SK-N-MC (cell line): Measurements from ENCODE around the gene CMTR1.

Experiments
- DNase-seq: peaks from one replicate; pipeline ENCODE4 v3.0.0-alpha.2; 2011; ENCODE audit warnings: low read depth, low spot score
- H3K27ac ChIP-seq: fragments of 200-600 bp; sonication (generic); 2 replicates; pipeline ENCODE4 v1.5.1; 2016; ENCODE audit warnings: mixed run types
- H3K36me3 ChIP-seq: fragments of 200-600 bp; sonication (generic); 2 replicates; pipeline ENCODE4 v1.6.1; 2017; ENCODE audit warnings: antibody characterized with exemption, low read length, mixed read lengths; ENCODE audit not compliant: insufficient read depth
- H3K4me3 ChIP-seq: fragments of 200-600 bp; sonication (generic); 2 replicates; pipeline ENCODE4 v1.5.1; 2016
- H3K9ac ChIP-seq: fragments of 200-600 bp; sonication (generic); 2 replicates; pipeline ENCODE4 v1.8.0; 2017; ENCODE audit warnings: mixed run types, mixed read lengths; ENCODE audit not compliant: insufficient read length
- H3K9me3 ChIP-seq: fragments of 200-600 bp; sonication (generic); 2 replicates; pipeline ENCODE4 v1.6.1; 2017; ENCODE audit warnings: low read depth, mild to moderate bottlenecking, antibody characterized with exemption, low read length, moderate library complexity, mixed read lengths
- EZH2 ChIP-seq: fragments of 200-600 bp; sonication (generic); IDR thresholded peaks from one replicate; pipeline ENCODE4 v1.6.1; 2017; ENCODE audit warnings: antibody characterized with exemption
- FOXP2 ChIP-seq: optimal IDR thresholded peaks from 2 replicates; pipeline ENCODE3; 2011; ENCODE audit warnings: mild to moderate bottlenecking, moderate library complexity; ENCODE audit not compliant: insufficient read depth; ENCODE audit errors: extremely low read length, control extremely low read depth
- POLR2AphosphoS5 ChIP-seq: IDR thresholded peaks from 2 replicates; pipeline ENCODE4 v1.6.1; 2012; ENCODE audit warnings: mild to moderate bottlenecking, low read depth, low read length, borderline replicate concordance

CMTR1 gene, protein sequence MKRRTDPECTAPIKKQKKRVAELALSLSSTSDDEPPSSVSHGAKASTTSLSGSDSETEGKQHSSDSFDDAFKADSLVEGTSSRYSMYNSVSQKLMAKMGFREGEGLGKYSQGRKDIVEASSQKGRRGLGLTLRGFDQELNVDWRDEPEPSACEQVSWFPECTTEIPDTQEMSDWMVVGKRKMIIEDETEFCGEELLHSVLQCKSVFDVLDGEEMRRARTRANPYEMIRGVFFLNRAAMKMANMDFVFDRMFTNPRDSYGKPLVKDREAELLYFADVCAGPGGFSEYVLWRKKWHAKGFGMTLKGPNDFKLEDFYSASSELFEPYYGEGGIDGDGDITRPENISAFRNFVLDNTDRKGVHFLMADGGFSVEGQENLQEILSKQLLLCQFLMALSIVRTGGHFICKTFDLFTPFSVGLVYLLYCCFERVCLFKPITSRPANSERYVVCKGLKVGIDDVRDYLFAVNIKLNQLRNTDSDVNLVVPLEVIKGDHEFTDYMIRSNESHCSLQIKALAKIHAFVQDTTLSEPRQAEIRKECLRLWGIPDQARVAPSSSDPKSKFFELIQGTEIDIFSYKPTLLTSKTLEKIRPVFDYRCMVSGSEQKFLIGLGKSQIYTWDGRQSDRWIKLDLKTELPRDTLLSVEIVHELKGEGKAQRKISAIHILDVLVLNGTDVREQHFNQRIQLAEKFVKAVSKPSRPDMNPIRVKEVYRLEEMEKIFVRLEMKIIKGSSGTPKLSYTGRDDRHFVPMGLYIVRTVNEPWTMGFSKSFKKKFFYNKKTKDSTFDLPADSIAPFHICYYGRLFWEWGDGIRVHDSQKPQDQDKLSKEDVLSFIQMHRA

DNA sequence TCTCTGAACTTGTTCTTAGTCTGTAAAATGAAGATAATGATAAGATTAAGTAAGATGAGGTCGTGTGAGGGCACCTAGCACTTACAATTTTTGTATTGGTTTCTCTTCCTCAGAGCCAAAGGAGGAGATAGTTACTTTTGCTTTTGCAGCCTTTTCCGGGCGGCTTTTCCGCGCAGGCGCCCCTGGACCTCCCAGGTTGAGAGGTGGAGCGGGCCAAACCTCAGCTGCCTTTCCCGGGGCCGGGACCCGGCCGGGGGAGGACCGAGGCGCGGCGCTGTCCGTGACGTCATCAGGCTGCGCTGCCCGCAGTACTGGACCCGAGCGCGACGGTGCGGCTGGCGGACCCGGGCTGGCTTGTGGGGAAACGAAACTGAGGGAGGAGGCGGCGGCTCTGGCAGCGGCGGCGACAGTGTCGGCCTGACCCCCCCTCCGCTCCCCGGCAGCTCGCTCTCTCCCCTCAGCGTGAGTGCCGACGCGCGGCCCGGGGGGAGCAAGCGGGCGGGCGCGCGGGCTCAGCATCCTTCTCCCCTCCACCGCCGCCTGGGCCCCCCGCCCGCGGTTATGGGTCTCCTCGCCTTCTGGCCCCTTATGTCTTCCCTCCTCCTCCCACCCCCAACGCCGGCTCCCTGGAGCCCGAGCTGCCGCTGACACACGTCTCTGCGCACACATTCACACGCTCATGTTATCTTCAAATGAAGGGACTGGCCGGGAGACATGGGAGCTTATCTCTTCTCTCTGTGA lies at the start of gene CMTR1:
Gene CMTR1 (plus strand): TSS at position 306 of the 741 bp plus-strand sequence. CDS start 2,409 bp downstream, outside the sequence.
- TF ChIP-seq EZH2 (no peak), POLR2AphosphoS5 (peak; percentile 93), FOXP2 (no peak)
- Histone ChIP-seq H3K27ac (peak within 1 kb of the TSS; percentile 19; the same call in 1 of the 2 replicates), H3K9ac (peak within 1 kb of the TSS; percentile 83), H3K4me3 (peak within 1 kb of the TSS; percentile 90), H3K9me3 (no peaks in the 10 kb centered on the region), H3K36me3 (peaks cover 21% of the 10 kb centered on the region; the same call in 1 of the 2 replicates)
- DNase-seq, result peak; percentile 3

DNA sequence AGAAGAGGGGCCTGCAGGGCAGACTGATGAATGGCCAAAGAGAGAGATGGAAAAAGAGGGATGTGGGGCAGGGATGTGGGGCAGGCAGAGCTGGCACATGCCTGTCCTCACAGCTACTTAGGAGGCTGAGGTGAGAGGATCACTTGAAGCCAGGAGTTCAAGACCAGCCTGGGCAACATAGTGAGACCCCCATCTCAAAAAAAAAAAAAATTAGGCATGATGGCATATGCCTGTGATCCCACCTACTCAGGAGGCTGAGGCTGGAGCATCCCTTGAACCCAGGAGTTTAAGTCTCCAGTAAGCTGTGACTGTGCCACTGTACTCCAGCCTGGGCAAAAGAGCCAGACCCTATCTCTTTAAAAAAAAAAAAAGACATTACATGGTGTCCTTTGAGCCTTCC lies 44.4 kb upstream of the CMTR1 start:
- H3K9me3 ChIP-seq, result no peaks in the 10 kb centered on the region
- DNase-seq, result no peak
- H3K9ac ChIP-seq, result no peak overlapping the region
- no peak for TF ChIP-seq POLR2AphosphoS5
- no peak for TF ChIP-seq EZH2
- no peak for TF ChIP-seq FOXP2
- no peak overlapping the region for H3K4me3 ChIP-seq
- H3K27ac ChIP-seq, result no peak overlapping the region
- H3K36me3 ChIP-seq, result peaks cover 15% of the 10 kb centered on the region; the same call in 1 of the 2 replicates

DNA sequence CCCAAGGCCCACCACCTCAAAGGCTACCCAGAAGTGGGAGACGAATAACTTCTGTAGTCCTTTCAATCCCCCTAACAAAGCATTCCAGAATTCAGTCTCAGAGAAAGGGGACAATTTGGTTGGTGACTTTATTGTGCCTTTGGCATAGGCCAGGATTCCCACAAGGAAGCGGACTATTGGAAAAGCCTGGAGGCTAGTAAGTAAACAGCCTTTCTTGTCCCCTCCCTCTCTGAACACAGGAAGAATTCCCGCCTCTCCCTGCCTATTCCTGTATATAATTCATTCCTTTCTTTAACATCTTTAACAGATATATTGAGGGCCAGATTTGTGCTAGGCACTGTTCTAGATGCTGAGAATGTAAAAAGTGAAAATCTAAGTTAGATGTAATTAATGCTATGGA lies 43.2 kb upstream of the CMTR1 start:
- Histone ChIP-seq H3K36me3 (peaks cover 15% of the 10 kb centered on the region; the same call in 1 of the 2 replicates), H3K9ac (no peak overlapping the region), H3K9me3 (no peaks in the 10 kb centered on the region), H3K27ac (no peak overlapping the region), H3K4me3 (no peak overlapping the region)
- no peak for TF ChIP-seq POLR2AphosphoS5
- no peak for TF ChIP-seq EZH2
- no peak for TF ChIP-seq FOXP2
- no peak for DNase-seq

DNA sequence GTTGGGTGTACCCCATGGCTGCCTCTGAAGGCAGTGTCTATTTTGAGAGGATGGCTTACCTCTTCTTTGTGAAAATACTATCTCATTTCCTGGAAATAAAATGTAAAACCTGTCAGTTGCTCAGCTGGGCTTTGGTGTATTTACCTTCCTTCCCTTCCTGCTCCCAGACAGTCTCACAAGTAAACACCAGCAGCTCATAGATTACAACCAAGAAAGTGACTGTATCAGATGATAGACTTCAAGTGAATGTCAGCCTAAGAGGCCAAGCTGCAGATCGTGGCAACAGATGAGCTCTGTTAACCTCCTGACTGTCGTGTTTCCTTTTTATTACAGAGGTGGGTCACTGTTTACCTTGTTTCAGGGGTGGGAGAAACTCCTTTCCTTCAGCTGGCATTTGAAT lies 41.9 kb upstream of the CMTR1 start:
- no peak for TF ChIP-seq EZH2
- no peak for TF ChIP-seq FOXP2
- TF ChIP-seq POLR2AphosphoS5, result no peak
- peaks cover 15% of the 10 kb centered on the region; the same call in 1 of the 2 replicates for H3K36me3 ChIP-seq
- H3K4me3 ChIP-seq, result no peak overlapping the region
- no peak overlapping the region for H3K27ac ChIP-seq
- H3K9me3 ChIP-seq, result no peaks in the 10 kb centered on the region
- no peak for DNase-seq
- H3K9ac ChIP-seq, result no peak overlapping the region

DNA sequence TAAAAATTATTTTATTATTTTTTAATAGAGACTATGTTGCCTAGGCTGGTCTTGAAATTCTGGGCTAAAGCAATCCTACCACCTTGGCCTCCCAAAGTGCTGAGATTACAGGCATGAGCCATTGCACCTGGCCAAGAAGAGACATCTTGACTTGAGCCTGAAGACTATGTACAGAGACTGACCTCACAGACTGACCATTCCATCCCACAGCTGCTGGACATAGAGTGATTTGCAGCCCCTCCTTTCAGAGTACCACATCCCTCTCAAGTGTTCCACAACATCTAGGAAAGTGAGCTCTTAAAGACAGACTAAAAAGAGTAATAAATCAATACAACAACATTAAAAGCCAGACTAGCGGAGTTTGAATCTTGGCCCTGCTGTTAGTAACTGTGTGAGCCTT lies 40.2 kb upstream of the CMTR1 start:
- H3K36me3 ChIP-seq, result peaks cover 15% of the 10 kb centered on the region; the same call in 1 of the 2 replicates
- DNase-seq, result no peak
- no peaks in the 10 kb centered on the region for H3K9me3 ChIP-seq
- no peak overlapping the region for H3K9ac ChIP-seq
- no peak overlapping the region for H3K27ac ChIP-seq
- TF ChIP-seq POLR2AphosphoS5 (no peak), EZH2 (no peak)
- no peak overlapping the region for H3K4me3 ChIP-seq

DNA sequence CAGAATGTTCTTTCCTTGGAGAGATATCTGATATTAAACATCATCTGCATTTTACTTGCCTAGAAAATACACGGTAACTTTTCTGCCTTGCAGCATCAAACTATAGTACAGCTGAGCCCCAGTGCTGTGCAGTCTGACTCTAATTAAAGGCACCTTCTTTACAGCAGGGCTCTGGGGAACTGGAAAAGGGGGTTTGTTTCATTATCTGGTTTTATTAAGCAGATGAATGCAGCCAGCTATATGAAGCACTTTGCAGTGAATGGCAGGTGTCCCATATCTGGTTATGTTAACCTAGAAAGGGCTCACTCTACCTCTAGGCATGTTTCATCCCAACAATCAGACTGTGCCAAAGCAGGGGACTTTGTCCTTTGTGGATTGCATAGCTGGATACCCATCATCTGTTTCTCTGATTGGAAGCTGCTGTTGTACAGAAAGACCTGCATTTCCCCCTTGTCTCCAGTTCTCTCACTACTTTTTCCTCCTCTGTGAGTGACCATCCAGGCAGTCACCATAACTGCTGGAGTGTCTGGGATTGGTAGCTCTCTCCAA lies 39.6 kb upstream of the CMTR1 start:
- H3K4me3 ChIP-seq, result no peak overlapping the region
- no peak overlapping the region for H3K27ac ChIP-seq
- H3K36me3 ChIP-seq, result peaks cover 15% of the 10 kb centered on the region; the same call in 1 of the 2 replicates
- no peaks in the 10 kb centered on the region for H3K9me3 ChIP-seq
- no peak for DNase-seq
- H3K9ac ChIP-seq, result no peak overlapping the region
- no peak for TF ChIP-seq POLR2AphosphoS5
- TF ChIP-seq EZH2, result no peak
- no peak for TF ChIP-seq FOXP2

DNA sequence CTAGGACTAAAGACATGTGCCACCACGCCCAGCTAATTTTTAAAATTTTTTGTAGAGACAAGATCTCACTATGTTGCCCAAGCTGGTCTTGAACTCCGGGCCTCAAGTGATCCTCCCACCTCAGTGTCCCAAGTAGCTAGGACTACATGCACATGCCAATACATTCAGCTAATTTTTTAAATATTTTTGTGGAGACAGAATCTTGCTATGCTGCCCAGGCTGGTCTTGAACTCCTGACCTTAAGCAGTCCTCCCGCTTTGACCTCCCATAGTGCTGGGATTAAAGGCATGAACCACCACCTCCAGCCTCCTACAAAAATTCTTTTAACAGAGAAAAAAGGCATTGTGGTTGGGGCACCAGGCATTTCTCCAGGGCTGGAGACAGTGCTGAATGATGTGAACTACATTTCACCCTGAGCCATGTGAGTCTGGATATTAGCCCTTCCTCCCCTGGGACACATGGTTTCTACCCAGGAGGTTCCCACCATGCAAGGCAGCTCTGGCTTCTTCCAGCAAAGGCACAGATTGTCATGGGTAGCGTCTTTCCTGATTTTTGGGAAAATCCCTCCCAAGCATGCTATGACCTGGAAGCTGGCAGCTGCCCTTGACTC lies 36.3 kb upstream of the CMTR1 start:
- TF ChIP-seq EZH2 (no peak), POLR2AphosphoS5 (no peak), FOXP2 (no peak)
- DNase-seq, result no peak
- 0 out of 2 replicates have a peak, but pooled peaks cover 5% of the 10 kb centered on the region for H3K36me3 ChIP-seq
- no peaks in the 10 kb centered on the region for H3K9me3 ChIP-seq
- no peak overlapping the region for H3K4me3 ChIP-seq
- no peak overlapping the region for H3K9ac ChIP-seq
- H3K27ac ChIP-seq, result no peak overlapping the region
